GM18951 (cell line): Measurements from ENCODE around the gene MAPK8.

Experiments used
- POLR2A ChIP-seq: IDR thresholded peaks from 4 replicates; pipeline ENCODE4 v1.6.1; 2011; ENCODE audit warnings: mild to moderate bottlenecking; ENCODE audit not compliant: insufficient read length, insufficient read depth; ENCODE audit errors: extremely low read depth
- in situ Hi-C: fragments of 300-500 bp; cut with MboI; formaldehyde crosslinking; loops from one replicate; pipeline ENCODE4 v1.12.0; 2022; ENCODE audit warnings: low sequenced_read_pairs, mixed read lengths, inconsistent platforms; ENCODE audit not compliant: unreplicated experiment

MAPK8 gene

DNA sequence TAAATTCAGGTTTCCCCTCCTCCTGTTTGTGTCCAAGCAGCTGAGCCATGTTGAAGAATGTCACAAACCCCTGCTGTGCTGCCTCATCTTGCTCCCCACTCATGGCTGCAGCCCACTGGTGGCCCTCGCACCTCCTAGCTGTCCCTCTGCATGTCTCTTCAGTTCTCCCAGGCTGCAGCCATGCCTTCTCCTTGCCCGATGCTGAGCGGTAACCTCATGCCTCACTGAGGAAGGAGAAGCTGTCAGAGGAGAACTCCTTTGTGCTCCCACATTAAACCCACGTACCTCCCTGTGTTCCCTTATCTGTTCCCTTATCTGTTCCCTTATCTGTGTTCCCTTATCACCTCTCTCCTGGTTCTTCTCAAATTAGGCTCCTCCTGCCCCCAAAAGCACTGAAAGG lies 21.7 kb upstream of the MAPK8 start:
- TF ChIP-seq POLR2A = no peak
- in situ Hi-C loops = loop anchor here (5.0 kb wide), 1 partner anchor 73 kb away; no protein-coding TSS in a partner anchor

DNA sequence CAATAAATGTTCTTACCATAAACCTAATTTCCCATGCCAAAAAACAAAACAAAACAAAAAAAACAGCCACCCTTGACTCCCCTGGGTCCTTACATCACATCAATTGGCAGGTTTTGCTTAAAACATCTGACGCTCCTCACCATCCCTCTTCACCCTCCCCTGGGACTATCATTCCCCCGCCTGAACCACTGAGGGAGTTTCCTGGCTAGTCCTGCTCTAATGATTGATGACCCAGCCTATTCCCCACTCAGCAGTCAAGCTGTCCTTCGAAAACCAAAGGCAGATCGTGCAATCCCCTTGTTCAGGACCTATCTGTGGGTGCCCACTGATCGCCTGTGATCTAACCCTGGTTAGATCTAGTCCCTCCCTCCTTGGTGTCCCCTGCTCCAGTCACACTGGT lies 20.8 kb upstream of the MAPK8 start:
- in situ Hi-C loops = loop anchor here (5.0 kb wide), 1 partner anchor 73 kb away; no protein-coding TSS in a partner anchor

DNA sequence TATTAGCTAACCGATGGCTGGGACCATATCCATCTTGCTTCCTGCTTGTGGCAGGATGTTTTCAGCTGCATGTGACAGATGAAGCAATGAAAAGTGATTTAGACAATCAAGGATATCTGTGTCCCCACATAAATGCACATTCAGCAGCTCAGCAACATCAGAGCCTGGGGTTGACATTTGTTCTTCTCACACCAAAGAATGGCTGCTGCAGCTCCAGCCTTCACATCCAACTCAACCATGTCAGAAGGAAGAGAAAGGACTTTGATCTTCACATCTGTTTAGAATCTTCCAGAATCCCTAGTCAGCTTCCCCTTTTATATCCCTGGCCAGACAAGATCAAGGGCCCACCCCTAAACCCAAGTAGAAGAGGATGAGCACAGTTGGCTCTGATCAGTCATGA lies 20.1 kb upstream of the MAPK8 start:
- no peak for TF ChIP-seq POLR2A
- in situ Hi-C loops = loop anchor here (5.0 kb wide), 1 partner anchor 74 kb away; no protein-coding TSS in a partner anchor

More for the DNA sequence above, 20.8 kb upstream of the MAPK8 start:
- no peak for TF ChIP-seq POLR2A

DNA sequence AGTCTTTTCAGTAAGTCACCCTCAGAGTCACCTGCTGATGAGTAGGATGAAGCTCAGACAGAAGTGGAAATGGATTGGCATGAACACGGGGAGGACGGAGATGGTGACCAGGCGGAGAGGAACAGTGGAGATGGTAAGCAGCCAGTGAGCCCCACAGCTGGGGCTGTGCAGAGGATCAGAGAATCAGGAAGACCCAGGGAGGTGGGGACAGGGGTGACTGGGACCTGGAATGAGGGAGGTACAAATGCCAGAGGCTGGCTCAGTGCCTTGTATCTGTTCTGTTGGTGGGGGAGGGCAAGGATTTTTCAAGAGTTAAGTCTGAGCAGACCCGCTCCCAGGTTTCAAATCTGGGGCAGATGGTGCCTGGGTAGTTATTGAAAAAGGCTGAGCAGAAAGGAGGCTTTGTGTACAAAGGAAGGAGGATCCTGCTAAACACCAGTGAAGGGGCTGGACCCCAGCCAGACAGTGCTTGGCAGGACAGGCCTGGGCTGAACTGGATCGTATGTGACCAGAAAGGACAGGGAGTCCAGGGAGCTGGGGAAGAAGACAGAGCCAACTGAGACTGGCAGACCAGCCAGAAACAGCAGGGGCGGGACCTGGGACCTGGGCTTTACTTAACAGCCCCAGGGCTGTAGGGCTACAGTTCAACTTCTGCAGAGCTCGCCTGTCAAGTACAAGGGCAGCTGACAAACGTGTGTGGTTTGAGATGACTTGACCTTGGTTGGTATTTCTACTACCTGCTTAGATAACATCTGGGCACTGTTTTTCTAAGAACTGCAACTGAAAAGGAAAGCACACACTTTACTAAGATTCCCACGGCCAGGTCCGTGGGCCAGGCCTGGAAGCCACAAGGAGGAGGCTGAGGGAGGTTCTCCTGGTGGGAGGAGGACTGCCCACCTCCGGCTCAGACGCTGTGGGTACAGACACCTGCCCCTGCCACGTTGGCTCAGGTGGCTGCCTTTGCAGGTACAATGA lies 18.8 kb upstream of the MAPK8 start:
- no peak for TF ChIP-seq POLR2A
- in situ Hi-C loops = loop anchor here (5.0 kb wide), 1 partner anchor 75 kb away; no protein-coding TSS in a partner anchor

DNA sequence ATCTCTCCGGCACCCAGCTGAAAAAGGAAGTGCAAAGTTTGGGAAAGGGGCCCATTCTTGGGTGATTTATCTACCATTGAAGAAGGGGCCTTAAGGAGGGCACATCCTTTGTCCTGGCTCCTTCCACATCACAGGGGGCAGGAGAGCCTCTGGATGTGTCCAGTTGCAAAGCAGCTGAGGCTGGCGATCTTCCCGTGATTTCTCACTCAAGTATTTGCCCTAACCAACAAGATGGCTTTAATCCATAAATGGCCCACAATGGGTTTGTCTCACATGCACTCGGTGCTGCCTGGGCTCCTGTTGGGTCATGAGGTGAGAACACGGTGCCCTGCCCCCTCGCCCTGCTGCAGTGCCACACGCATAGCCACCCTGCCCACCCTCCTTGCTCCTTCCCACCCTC lies 17.8 kb upstream of the MAPK8 start:
- no peak for TF ChIP-seq POLR2A
- in situ Hi-C loops = loop anchor here (5.0 kb wide), 1 partner anchor 76 kb away; no protein-coding TSS in a partner anchor

DNA sequence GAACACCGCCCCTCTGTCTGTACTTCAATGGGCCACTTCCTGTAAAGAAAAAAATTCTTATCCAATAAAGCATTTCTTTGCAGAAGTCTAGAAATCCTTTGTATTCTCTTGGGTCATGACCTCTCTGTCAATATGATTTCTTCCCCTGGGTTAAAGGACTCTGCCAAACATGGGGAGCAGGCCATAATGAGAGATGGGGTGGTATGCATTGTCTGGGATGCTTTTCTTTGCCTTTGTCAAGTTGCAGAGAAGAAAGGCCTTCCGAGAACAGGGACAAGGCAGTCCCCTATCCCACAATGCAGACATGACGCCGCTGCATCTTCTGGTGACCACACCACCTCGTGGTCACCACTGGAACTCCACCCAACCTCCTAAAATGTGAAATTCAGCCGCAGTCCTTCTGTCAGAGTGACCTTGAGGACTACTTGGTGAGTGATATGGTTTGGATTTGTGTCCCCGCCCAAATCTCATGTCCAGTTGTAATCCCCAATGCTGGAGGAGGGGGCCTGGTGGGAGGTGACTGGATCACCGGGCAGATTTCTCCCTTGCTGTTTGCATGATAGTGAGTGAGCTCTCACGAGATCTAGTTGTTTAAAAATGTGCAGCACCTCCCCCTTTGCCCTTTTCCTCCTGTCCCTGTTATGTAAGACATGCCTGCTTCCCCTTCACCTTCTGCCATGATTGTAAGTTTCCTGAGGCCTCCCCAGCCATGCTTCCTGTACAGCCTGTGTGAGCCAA lies 16.8 kb upstream of the MAPK8 start:
- in situ Hi-C loops = loop anchor here (5.0 kb wide), 1 partner anchor 77 kb away; no protein-coding TSS in a partner anchor
- no peak for TF ChIP-seq POLR2A

DNA sequence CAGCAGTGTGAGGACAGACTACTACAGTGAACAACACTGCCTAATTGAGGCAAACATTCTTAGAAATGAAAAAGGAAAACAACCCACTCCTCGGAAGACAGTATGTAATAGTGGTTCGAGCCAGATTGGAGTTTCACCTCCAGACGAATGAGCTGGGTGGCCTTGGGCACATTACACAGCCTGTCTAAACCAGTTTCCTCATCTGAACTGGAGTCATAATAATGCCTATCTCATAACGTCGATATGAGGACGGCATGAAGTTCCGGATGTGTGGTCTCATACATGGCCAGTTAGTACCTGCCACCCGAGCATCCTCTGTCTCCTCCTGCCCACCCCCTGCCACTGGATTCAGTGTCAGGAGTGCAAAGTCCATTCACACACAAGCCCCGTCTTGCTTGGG lies 16.2 kb upstream of the MAPK8 start:
- no peak for TF ChIP-seq POLR2A
- in situ Hi-C loops = no loop called here

DNA sequence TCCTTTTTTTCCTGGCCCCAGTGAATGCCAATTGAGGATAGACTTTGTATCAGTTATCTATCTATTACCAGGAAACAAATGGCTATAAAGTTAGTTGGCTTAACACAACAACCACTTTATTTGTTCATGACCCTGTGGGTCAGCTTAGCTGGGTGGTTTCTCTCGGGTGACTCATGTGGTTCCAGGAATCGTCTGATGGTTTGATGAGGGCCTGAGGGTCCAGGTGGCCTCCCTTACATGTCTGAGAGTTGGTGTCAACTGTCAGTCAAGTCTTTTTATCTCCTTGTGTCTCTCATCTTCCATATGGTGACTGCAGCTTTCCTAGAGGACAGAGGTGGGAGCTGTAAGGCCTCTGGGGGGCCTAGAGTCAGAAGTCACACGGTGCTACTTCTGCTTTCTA lies 15.3 kb upstream of the MAPK8 start:
- TF ChIP-seq POLR2A = no peak
- in situ Hi-C loops = no loop called here

DNA sequence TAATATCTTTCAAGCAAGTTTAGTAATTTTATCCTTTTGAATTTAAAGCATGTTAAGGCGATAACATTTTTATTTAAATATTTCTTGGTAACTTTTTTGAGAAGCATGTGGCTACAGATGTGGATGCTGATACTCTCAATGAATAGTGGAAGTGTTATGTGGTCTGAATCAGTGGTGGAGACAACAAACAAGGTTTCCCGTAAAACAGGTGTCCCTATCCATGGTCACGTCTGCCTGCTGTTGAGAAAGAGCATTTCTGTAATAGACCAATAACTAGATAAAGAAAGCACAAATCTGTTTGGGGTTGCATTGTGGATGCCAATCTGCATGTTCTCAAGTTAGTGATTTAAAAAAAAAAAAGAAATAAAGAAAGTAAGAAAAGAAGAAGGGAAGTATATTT lies 13.9 kb upstream of the MAPK8 start:
- in situ Hi-C loops = no loop called here
- TF ChIP-seq POLR2A = no peak

DNA sequence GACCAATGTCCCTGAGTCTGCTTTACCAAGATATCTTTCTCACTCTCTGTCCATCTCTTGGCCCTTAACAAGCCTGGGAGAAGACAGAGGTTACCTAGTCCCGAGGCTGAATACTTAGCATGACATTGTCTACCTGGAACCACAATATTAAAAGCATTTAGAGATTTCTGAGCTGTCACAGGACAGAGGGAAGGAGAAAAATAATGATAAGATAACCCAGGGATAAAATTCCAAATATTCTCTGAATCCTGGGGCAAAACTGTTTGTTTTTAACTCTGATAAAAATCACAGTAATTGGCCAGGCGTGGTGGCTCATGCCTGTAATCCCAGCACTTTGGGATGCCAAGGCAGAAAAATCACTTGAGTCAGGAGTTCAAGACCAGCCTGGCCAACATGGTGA lies 12.0 kb upstream of the MAPK8 start:
- in situ Hi-C loops = no loop called here

DNA sequence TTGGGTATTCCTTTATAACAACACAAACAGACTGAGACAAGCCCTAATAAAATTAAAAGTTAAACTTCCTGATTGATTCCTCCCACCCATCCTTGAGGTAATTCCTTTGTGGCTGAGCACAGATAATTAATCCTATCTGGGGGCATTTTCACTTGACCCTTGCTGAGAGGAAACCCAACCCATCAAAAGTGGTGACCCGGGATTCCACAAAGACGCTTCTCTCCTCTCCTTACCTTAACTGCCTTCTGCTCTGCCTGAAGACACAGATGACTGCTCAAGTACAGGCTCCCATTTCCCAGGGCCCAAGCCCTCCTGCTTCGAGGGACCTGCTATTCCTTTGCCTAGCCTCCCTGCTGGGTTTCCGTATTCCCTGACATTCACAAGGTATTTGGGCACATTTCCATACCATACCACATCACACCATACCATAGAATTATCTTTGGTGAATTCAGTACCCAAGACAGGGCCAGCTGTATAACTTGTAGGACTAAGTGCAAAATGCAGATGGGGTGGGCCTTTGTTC lies 9.8 kb upstream of the MAPK8 start:
- in situ Hi-C loops = no loop called here
- no peak for TF ChIP-seq POLR2A

More for the DNA sequence above, 12.0 kb upstream of the MAPK8 start:
- TF ChIP-seq POLR2A = no peak

DNA sequence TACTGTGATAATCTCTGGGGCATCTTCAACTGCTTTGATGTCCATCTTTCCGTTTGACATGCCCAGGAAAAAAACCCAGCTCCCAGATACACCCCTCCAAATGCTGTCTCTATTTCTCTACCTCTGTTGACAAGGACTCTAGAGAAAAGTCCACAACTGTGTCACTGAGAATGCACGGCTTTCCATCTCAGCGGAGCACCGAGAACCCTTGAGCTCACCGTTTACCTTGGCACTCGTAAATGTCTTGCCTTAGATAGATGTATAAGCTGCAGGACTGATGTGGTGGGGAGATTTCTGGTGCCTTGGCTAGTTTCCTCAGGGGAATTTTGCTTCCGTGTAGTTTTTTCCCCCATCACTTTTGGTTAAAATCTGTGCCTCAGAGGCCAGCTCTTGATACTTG lies 7.4 kb upstream of the MAPK8 start:
- no peak for TF ChIP-seq POLR2A
- in situ Hi-C loops = no loop called here

DNA sequence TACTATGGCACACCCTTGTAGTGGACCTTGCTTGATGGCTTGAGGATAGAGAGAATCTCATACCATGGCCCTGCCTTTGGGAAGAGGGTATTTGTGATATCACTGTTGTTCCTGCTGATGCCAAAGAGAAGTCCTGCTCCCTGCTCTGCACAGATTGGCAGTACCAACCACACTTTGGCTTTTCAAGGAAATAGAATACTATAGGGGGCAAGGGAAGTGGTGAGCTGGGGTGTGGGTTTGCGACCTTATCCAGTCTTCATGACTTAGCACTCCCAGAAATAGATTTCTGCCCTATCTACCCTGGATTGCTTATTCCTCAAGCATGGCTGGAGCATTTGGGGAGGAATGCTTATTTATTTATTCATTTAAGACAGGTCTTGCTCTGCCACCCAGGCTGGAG lies 6.8 kb upstream of the MAPK8 start:
- in situ Hi-C loops = no loop called here
- no peak for TF ChIP-seq POLR2A

DNA sequence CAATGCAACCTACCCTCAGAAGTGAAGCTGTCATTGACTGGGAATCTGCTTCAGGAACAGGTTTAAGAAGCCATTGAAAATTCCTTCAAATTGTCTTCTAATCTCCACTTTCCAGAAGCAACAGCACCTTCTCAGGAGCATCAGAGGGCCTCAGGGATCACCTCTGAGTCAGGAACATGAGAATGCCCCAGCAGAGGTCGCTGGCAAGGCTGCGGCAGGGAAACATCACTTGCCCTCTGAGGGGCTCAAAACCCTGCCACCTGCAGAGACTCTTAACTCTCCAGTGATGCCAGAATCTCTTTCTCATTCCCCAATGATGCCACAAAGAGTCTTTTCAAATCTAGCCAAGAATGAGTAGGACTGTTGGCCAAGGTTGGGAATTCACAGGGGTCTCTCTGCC lies 5.9 kb upstream of the MAPK8 start:
- TF ChIP-seq POLR2A = no peak

More for the DNA sequence above, 5.9 kb upstream of the MAPK8 start:
- in situ Hi-C loops = no loop called here
